Measurements from ENCODE around the gene ATP8B3.

Gene ATP8B3

GRCh38 chr19:1855828-1856255 lies 43.8 kb upstream of the ATP8B3 start:
- H3K4me3 ChIP-seq (ENCODE audit: low read length), result no peak overlapping the region
- peak overlapping the region; percentile 57 for H3K27ac ChIP-seq (ENCODE audit: low read depth, low read length)
- peaks cover 40% of the 10 kb centered on the region for H3K4me1 ChIP-seq (ENCODE audit: insufficient read depth, low read length)
- no peaks in the 10 kb centered on the region for H3K36me3 ChIP-seq (ENCODE audit: insufficient read depth, low read length)
- no peaks in the 10 kb centered on the region for H3K9me3 ChIP-seq (ENCODE audit: insufficient read depth, low read depth, low read length)
- no peak overlapping the region for H3K9ac ChIP-seq (ENCODE audit: low read depth, low read length)
- 57% methylated on average over 13 of the region's 13 CpGs for WGBS
- H3K27me3 ChIP-seq (ENCODE audit: insufficient read depth, low read length), result peaks cover 8% of the 10 kb centered on the region

GRCh38 chr19:1855040-1855827 lies 43.2 kb upstream of the ATP8B3 start:
- peaks cover 34% of the 10 kb centered on the region for H3K4me1 ChIP-seq (ENCODE audit: insufficient read depth, low read length)
- H3K36me3 ChIP-seq (ENCODE audit: insufficient read depth, low read length), result no peaks in the 10 kb centered on the region
- H3K4me3 ChIP-seq (ENCODE audit: low read length), result peak overlapping the region; percentile 31
- H3K27me3 ChIP-seq (ENCODE audit: insufficient read depth, low read length), result peaks cover 2% of the 10 kb centered on the region
- H3K9ac ChIP-seq (ENCODE audit: low read depth, low read length), result peak overlapping the region; percentile 21; the same call in 1 of the 2 replicates
- WGBS, result 10% methylated on average over 33 of the region's 33 CpGs
- H3K9me3 ChIP-seq (ENCODE audit: insufficient read depth, low read depth, low read length), result no peaks in the 10 kb centered on the region
- H3K27ac ChIP-seq (ENCODE audit: low read depth, low read length), result peak overlapping the region; percentile 83

- H3K27ac ChIP-seq (ENCODE audit: low read depth, low read length), result peak overlapping the region; percentile 83
- H3K36me3 ChIP-seq (ENCODE audit: insufficient read depth, low read length), result no peaks in the 10 kb centered on the region
- H3K4me3 ChIP-seq (ENCODE audit: low read length), result no peak overlapping the region
- H3K9me3 ChIP-seq (ENCODE audit: insufficient read depth, low read depth, low read length), result no peaks in the 10 kb centered on the region
- H3K4me1 ChIP-seq (ENCODE audit: insufficient read depth, low read length), result peaks cover 29% of the 10 kb centered on the region
- H3K9ac ChIP-seq (ENCODE audit: low read depth, low read length), result peak overlapping the region; percentile 21; the same call in 1 of the 2 replicates
- WGBS, result 76% methylated on average over 37 of the region's 37 CpGs
- H3K27me3 ChIP-seq (ENCODE audit: insufficient read depth, low read length), result no peaks in the 10 kb centered on the region
These were observed 42.5 kb upstream of the ATP8B3 start for GRCh38 chr19:1854542-1855039.

- Histone ChIP-seq H3K27ac (ENCODE audit: low read depth, low read length) (peak overlapping the region; percentile 83; the same call in 1 of the 2 replicates), H3K9ac (ENCODE audit: low read depth, low read length) (no peak overlapping the region), H3K4me3 (ENCODE audit: low read length) (no peak overlapping the region), H3K9me3 (ENCODE audit: insufficient read depth, low read depth, low read length) (no peaks in the 10 kb centered on the region), H3K4me1 (ENCODE audit: insufficient read depth, low read length) (peaks cover 25% of the 10 kb centered on the region), H3K27me3 (ENCODE audit: insufficient read depth, low read length) (no peaks in the 10 kb centered on the region), H3K36me3 (ENCODE audit: insufficient read depth, low read length) (no peaks in the 10 kb centered on the region)
- 88% methylated on average over 13 of the region's 16 CpGs for WGBS
These were observed 42.0 kb upstream of the ATP8B3 start for GRCh38 chr19:1854039-1854541.

- Histone ChIP-seq H3K4me1 (ENCODE audit: insufficient read depth, low read length) (peaks cover 23% of the 10 kb centered on the region), H3K36me3 (ENCODE audit: insufficient read depth, low read length) (no peaks in the 10 kb centered on the region), H3K27me3 (ENCODE audit: insufficient read depth, low read length) (no peaks in the 10 kb centered on the region), H3K27ac (ENCODE audit: low read depth, low read length) (no peak overlapping the region), H3K9me3 (ENCODE audit: insufficient read depth, low read depth, low read length) (no peaks in the 10 kb centered on the region), H3K4me3 (ENCODE audit: low read length) (no peak overlapping the region), H3K9ac (ENCODE audit: low read depth, low read length) (no peak overlapping the region)
- WGBS, result 57% methylated on average over 24 of the region's 27 CpGs
These were observed 41.4 kb upstream of the ATP8B3 start for GRCh38 chr19:1853295-1854038.

GRCh38 chr19:1852581-1853128 lies 40.6 kb upstream of the ATP8B3 start:
- Histone ChIP-seq H3K9ac (ENCODE audit: low read depth, low read length) (no peak overlapping the region), H3K36me3 (ENCODE audit: insufficient read depth, low read length) (no peaks in the 10 kb centered on the region), H3K27me3 (ENCODE audit: insufficient read depth, low read length) (no peaks in the 10 kb centered on the region), H3K27ac (ENCODE audit: low read depth, low read length) (peak overlapping the region; percentile 30; the same call in 1 of the 2 replicates), H3K4me3 (ENCODE audit: low read length) (no peak overlapping the region), H3K9me3 (ENCODE audit: insufficient read depth, low read depth, low read length) (no peaks in the 10 kb centered on the region), H3K4me1 (ENCODE audit: insufficient read depth, low read length) (peaks cover 18% of the 10 kb centered on the region)
- 92% methylated on average over 9 of the region's 9 CpGs for WGBS

- no peaks in the 10 kb centered on the region for H3K36me3 ChIP-seq (ENCODE audit: insufficient read depth, low read length)
- WGBS, result 92% methylated on average over 66 of the region's 66 CpGs
- no peak overlapping the region for H3K9ac ChIP-seq (ENCODE audit: low read depth, low read length)
- no peak overlapping the region for H3K4me3 ChIP-seq (ENCODE audit: low read length)
- peaks cover 22% of the 10 kb centered on the region for H3K4me1 ChIP-seq (ENCODE audit: insufficient read depth, low read length)
- H3K27me3 ChIP-seq (ENCODE audit: insufficient read depth, low read length), result no peaks in the 10 kb centered on the region
- H3K27ac ChIP-seq (ENCODE audit: low read depth, low read length), result peak overlapping the region; percentile 30; the same call in 1 of the 2 replicates
- H3K9me3 ChIP-seq (ENCODE audit: insufficient read depth, low read depth, low read length), result no peaks in the 10 kb centered on the region
These were observed 39.8 kb upstream of the ATP8B3 start for GRCh38 chr19:1851654-1852580.

- Histone ChIP-seq H3K4me1 (ENCODE audit: insufficient read depth, low read length) (peaks cover 22% of the 10 kb centered on the region), H3K36me3 (ENCODE audit: insufficient read depth, low read length) (no peaks in the 10 kb centered on the region), H3K27me3 (ENCODE audit: insufficient read depth, low read length) (no peaks in the 10 kb centered on the region), H3K27ac (ENCODE audit: low read depth, low read length) (no peak overlapping the region), H3K4me3 (ENCODE audit: low read length) (no peak overlapping the region), H3K9me3 (ENCODE audit: insufficient read depth, low read depth, low read length) (no peaks in the 10 kb centered on the region), H3K9ac (ENCODE audit: low read depth, low read length) (no peak overlapping the region)
- WGBS, result 93% methylated on average over 31 of the region's 31 CpGs
These were observed 39.0 kb upstream of the ATP8B3 start for GRCh38 chr19:1850809-1851653.

GRCh38 chr19:1849886-1850398 lies 37.9 kb upstream of the ATP8B3 start:
- Histone ChIP-seq H3K9me3 (ENCODE audit: insufficient read depth, low read depth, low read length) (no peaks in the 10 kb centered on the region), H3K4me1 (ENCODE audit: insufficient read depth, low read length) (peaks cover 14% of the 10 kb centered on the region), H3K9ac (ENCODE audit: low read depth, low read length) (no peak overlapping the region), H3K36me3 (ENCODE audit: insufficient read depth, low read length) (no peaks in the 10 kb centered on the region), H3K4me3 (ENCODE audit: low read length) (no peak overlapping the region), H3K27me3 (ENCODE audit: insufficient read depth, low read length) (no peaks in the 10 kb centered on the region), H3K27ac (ENCODE audit: low read depth, low read length) (no peak overlapping the region)
- WGBS, result 86% methylated on average over 10 of the region's 10 CpGs
